Thyroid gland (tissue), 4 donors: ENCODE results near the gene ZBTB8OS.
"Not testable (repeated sequence)": the region's sequence is repeated elsewhere in the genome, so short reads cannot be mapped to it uniquely, and the experiment has no call there.

Experiments
- POLR2A ChIP-seq, 2 donors: fragments of 450-650 bp; IDR thresholded peaks; one replicate each; pipeline ENCODE4 v1.6.1; 2017; ENCODE audit warnings: antibody characterized with exemption in 2 of 2, mild to moderate bottlenecking in 2 of 2, moderate library complexity in 1 of 2
- TF ChIP-seq, protein P1 (sequence below), 6 experiments: fragments of 200-600 bp in 3 of 6; fragments of 450-650 bp in 3 of 6; sonication (generic) in 3 of 6; IDR thresholded peaks; one replicate each; pipeline ENCODE4 v1.5.1; 2016 to 2019; ENCODE audit warnings: antibody characterized with exemption in 6 of 6, mild to moderate bottlenecking in 2 of 6, inconsistent platforms in 1 of 6, moderate library complexity in 1 of 6

DNA sequence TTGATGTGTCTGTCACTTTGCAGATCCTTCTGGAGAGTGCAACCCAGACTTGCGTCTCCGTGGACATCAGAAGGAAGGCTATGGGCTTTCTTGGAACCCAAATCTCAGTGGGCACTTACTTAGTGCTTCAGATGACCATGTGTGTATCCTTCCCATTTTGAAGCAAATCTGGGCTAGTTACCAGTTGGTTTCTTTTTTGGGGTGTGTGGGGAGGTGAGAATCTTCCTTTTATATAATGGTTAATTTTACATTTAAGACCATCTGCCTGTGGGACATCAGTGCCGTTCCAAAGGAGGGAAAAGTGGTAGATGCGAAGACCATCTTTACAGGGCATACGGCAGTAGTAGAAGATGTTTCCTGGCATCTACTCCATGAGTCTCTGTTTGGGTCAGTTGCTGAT lies 18.4 kb upstream of the ZBTB8OS start:
- TF ChIP-seq, protein P1, sequence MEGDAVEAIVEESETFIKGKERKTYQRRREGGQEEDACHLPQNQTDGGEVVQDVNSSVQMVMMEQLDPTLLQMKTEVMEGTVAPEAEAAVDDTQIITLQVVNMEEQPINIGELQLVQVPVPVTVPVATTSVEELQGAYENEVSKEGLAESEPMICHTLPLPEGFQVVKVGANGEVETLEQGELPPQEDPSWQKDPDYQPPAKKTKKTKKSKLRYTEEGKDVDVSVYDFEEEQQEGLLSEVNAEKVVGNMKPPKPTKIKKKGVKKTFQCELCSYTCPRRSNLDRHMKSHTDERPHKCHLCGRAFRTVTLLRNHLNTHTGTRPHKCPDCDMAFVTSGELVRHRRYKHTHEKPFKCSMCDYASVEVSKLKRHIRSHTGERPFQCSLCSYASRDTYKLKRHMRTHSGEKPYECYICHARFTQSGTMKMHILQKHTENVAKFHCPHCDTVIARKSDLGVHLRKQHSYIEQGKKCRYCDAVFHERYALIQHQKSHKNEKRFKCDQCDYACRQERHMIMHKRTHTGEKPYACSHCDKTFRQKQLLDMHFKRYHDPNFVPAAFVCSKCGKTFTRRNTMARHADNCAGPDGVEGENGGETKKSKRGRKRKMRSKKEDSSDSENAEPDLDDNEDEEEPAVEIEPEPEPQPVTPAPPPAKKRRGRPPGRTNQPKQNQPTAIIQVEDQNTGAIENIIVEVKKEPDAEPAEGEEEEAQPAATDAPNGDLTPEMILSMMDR (IDR thresholded peaks at IDR 0.05) = not testable (repeated sequence)
- TF ChIP-seq POLR2A (IDR thresholded peaks at IDR 0.05) = not testable (repeated sequence)
